Colonic mucosa (tissue), 4 donors: Measurements from ENCODE around the gene PCIF1. TPM values are rescaled to one million over a fixed set of nuclear protein-coding genes. Genes with fewer than 3 reads are reported as not detected.
A peak's percentile ranks its signal among the peaks of the same experiment; 100 is the strongest.

Source experiments
- DNase-seq: peaks from one replicate; pipeline ENCODE4 v3.0.0-alpha.2; 2020
- H3K27ac ChIP-seq: fragments of 200-600 bp; one replicate; pipeline ENCODE4 v1.8.0; 2021
- H3K27me3 ChIP-seq: fragments of 200-600 bp; one replicate; pipeline ENCODE4 v1.8.0; 2021
- H3K36me3 ChIP-seq: fragments of 200-600 bp; one replicate; pipeline ENCODE4 v1.8.0; 2021
- H3K4me1 ChIP-seq: fragments of 200-600 bp; one replicate; pipeline ENCODE4 v1.8.0; 2021; ENCODE audit warnings: mild to moderate bottlenecking
- H3K4me3 ChIP-seq: fragments of 200-600 bp; one replicate; pipeline ENCODE4 v1.8.0; 2021
- H3K9ac ChIP-seq, 2 donors: one replicate each; pipeline ENCODE4 v1.7.0; 2013; ENCODE audit warnings: control low read depth in 2 of 2, low read depth in 2 of 2, low read length in 2 of 2
- H3K9me3 ChIP-seq: fragments of 200-600 bp; one replicate; pipeline ENCODE4 v1.8.0; 2021
- intact Hi-C: fragments of 100-400 bp; cut with DNase I; formaldehyde crosslinking; loops from one replicate; pipeline ENCODE4 v1.14.1; 2022
- total RNA-seq, 2 donors: library from RNA; stranded (reverse); fragmentation: NEBNext Ultra II Directional in 1 of 2; extraction: Animal tissue kit (Norgen Biotek cat#: 25700) in 1 of 2; gene quantifications; one replicate each; pipeline ENCODE4 v1.2.1, GENCODE V29; 2021
- TF ChIP-seq, protein P1 (sequence below): fragments of 200-600 bp; IDR thresholded peaks from one replicate; pipeline ENCODE4 v1.8.0; 2022; ENCODE audit warnings: antibody characterized with exemption, mild to moderate bottlenecking
- donor health status: healthy.
- donor health status: DM: no; HTN: no; CAD: no.
- donor health status: DM: no; HTN: no; CAD: no.

PCIF1 gene
- total RNA-seq, 2 donors from 2014 or later: 28.9 to 33.6 TPM

DNA sequence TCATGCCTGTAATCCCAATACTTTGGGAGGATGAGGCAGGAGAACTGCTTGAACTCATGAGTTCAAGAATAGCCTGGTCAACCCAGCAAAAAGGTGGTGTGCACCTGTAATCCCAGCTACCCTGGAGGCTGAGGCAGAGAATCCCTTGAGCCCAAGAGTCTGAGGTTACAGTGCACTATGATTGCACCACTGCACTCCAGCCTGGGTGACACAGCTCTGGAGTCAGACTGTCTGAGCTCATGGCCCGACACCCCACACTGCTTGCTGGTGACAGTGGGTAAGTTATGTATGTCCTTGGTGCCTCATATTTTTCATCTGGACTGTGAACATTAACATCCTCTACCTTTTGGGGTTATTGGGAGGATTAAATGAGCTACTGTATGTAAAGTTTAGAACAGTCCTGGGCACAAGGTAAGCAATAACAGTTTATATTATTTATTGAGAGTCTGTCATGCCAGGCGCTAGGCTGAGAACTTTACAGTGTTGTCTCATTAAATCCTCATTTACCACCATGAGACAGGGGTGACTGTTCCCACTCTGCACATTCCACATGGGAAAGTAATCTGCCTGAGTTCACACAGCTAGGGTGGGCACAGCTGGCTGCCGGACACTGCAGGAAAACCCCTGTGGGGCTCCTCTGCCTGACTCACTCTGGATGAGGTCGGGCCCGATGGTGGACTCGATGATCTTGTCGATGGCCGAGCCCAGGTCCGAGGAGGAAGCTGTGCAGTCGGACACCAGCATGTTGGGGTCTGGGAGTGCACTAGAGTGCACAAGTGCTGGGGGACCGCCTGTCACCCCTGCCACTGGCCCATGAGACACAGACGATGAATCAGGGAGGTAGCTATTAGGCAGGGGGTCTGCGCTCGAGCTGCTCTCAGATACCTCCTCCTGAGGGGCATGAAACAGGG lies 34.6 kb downstream of the PCIF1 start:
- no peaks in the 10 kb centered on the region for H3K9me3 ChIP-seq
- TF ChIP-seq, protein P1, sequence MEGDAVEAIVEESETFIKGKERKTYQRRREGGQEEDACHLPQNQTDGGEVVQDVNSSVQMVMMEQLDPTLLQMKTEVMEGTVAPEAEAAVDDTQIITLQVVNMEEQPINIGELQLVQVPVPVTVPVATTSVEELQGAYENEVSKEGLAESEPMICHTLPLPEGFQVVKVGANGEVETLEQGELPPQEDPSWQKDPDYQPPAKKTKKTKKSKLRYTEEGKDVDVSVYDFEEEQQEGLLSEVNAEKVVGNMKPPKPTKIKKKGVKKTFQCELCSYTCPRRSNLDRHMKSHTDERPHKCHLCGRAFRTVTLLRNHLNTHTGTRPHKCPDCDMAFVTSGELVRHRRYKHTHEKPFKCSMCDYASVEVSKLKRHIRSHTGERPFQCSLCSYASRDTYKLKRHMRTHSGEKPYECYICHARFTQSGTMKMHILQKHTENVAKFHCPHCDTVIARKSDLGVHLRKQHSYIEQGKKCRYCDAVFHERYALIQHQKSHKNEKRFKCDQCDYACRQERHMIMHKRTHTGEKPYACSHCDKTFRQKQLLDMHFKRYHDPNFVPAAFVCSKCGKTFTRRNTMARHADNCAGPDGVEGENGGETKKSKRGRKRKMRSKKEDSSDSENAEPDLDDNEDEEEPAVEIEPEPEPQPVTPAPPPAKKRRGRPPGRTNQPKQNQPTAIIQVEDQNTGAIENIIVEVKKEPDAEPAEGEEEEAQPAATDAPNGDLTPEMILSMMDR: no peak
- no peaks in the 10 kb centered on the region for H3K27me3 ChIP-seq
- peaks cover 4% of the 10 kb centered on the region for H3K36me3 ChIP-seq
- DNase-seq: no peak
- H3K4me1 ChIP-seq: peaks cover 8% of the 10 kb centered on the region
- H3K4me3 ChIP-seq: no peak overlapping the region
- no peak overlapping the region for H3K27ac ChIP-seq
- intact Hi-C loops: loop anchor here (5.0 kb wide), 1 partner anchor 167 kb away; no protein-coding TSS in a partner anchor
- H3K9ac ChIP-seq: no peak overlapping the region

DNA sequence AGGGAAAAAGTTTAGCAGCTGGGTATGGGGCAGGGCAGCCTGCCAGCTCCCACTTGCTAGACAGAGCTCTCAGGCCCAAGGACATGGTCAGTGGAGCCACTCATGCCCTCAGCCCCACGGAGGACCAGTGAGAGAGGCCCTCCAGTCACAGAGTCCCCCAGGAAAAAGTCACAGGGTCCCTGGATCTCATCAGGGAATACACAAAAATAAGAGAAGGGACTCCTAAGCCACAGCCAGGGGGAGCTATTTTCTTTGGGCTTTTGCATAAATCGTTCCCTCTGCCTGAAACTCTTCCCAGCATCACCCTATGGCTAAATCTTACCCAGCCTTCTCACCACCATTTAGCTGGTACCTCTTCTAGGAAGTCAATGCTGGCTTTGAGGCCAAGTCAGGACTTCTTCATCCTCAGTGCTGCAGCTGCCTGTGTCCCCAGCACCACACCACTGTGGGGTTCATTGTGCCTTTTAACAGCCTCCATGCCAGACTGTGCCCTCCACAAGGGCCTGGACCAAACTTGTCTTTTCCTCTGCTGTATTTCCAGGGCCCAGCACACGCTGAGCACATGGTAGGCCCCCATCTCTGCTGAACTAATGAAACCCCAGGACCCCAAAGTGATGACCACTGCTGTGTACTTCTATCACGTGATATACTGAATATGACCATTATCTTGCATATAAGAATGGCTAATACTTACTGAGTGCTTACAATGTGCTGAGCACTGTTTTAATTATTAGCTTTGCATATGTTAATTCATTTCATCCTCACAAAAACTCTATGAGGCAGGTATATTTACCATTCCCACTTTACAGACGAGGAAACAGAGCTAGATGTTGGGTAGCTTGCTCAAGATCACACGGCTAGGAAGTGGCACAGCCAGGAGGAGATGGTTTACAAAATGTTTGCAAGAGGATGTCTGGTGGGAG lies 35.5 kb downstream of the PCIF1 start:
- Histone ChIP-seq H3K27ac (peak overlapping the region; percentile 97), H3K9me3 (no peaks in the 10 kb centered on the region), H3K27me3 (no peaks in the 10 kb centered on the region), H3K9ac (peak overlapping the region; percentile 5 to 88), H3K36me3 (no peaks in the 10 kb centered on the region), H3K4me1 (peaks cover 8% of the 10 kb centered on the region), H3K4me3 (no peak overlapping the region)
- TF ChIP-seq, protein P1: peak; percentile 48
- intact Hi-C loops: loop anchor here (5.0 kb wide), 1 partner anchor 168 kb away; no protein-coding TSS in a partner anchor
- peak; percentile 56 for DNase-seq

DNA sequence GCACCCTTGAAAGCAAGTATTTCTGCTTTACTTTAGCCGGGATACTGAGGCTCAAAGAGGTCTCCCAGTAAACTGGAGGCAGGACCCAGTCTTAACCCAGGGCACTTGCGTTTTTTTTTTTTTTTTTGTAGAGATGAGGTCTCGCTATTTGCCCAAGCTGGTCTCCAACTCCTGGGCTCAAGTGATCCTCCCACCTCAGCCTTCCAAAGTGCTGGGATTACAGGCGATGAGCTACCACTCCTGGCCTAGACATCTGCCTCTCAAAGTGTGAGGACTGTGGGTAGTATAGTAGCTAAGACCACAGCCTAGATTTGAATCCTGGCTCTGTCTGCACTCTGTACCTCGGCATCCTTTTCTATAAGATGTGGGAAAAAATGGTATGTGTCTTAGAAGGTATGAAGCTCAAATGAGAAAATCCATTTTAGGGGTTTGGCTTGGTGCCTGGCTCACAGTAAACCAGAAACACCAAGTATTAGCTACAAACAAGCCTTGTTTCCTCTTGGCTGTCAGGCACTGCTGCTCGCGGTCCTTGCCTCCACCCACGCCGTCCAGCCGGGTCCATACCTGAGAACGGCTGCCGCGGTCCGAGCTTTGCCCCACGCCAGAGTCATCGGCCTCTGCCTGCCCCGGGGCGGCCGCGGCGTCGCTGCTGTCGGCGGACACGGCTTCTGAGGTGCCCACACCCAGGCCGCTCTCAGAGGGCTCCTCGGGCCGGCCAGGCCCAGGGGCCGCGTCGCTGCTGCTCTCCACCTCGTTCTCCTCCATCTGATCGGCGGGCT lies 36.4 kb downstream of the PCIF1 start:
- Histone ChIP-seq H3K36me3 (no peaks in the 10 kb centered on the region), H3K4me1 (peaks cover 8% of the 10 kb centered on the region), H3K9ac (peak overlapping the region; percentile 82 to 88), H3K27me3 (no peaks in the 10 kb centered on the region), H3K9me3 (no peaks in the 10 kb centered on the region), H3K4me3 (peak overlapping the region; percentile 96), H3K27ac (peak overlapping the region; percentile 97)
- DNase-seq: no peak
- intact Hi-C loops: no loop called here
- TF ChIP-seq, protein P1: no peak

DNA sequence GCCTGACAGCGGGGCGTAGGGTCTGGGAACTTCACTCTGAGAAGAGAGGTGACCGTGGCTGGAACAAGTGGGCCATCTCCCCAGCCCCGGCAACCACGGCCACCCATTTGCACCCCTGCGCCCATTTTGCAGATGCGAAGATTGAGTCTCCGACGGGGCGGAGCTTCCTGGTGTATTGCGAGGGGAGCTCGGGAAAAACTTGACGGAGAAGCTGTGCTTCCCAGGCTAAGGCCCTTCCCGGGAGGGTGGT lies 36.9 kb downstream of the PCIF1 start:
- H3K9me3 ChIP-seq: no peaks in the 10 kb centered on the region
- H3K9ac ChIP-seq: peak overlapping the region; percentile 82 to 88
- peak overlapping the region; percentile 96 for H3K4me3 ChIP-seq
- H3K27me3 ChIP-seq: no peaks in the 10 kb centered on the region
- TF ChIP-seq, protein P1: no peak
- H3K36me3 ChIP-seq: no peaks in the 10 kb centered on the region
- H3K4me1 ChIP-seq: peaks cover 8% of the 10 kb centered on the region
- intact Hi-C loops: no loop called here
- no peak for DNase-seq
- H3K27ac ChIP-seq: peak overlapping the region; percentile 97
